DOHH2 (cell line): ENCODE measurements around the gene MPRIP.
"Not testable (repeated sequence)": the region's sequence is repeated elsewhere in the genome, so short reads cannot be mapped to it uniquely, and the experiment has no call there.

Experiments used
- H3F3A ChIP-seq: fragments of 200-600 bp; sonication (generic), shearing (Covaris generic); 2 replicates; pipeline ENCODE4 v1.6.0; 2016; ENCODE audit warnings: antibody characterized with exemption, mild to moderate bottlenecking; ENCODE audit not compliant: control insufficient read depth, insufficient read depth
- H3K27ac ChIP-seq: fragments of 200-600 bp; sonication (generic); 2 replicates; pipeline ENCODE4 v1.5.1; 2014; ENCODE audit warnings: low read depth, mild to moderate bottlenecking, low read length, moderate library complexity
- H3K27me3 ChIP-seq: fragments of 200-600 bp; sonication (generic); 2 replicates; pipeline ENCODE4 v1.6.1; 2014; ENCODE audit warnings: mild to moderate bottlenecking, low read length, mixed read lengths; ENCODE audit not compliant: control insufficient read depth
- H3K36me3 ChIP-seq: fragments of 200-600 bp; sonication (generic); 2 replicates; pipeline ENCODE4 v1.6.1; 2014; ENCODE audit warnings: mild to moderate bottlenecking, low read length, moderate library complexity, mixed read lengths; ENCODE audit not compliant: control insufficient read depth
- H3K4me1 ChIP-seq: fragments of 200-600 bp; sonication (generic); 2 replicates; pipeline ENCODE4 v1.6.1; 2014; ENCODE audit warnings: mild to moderate bottlenecking, low read length, mixed read lengths; ENCODE audit not compliant: control insufficient read depth
- H3K4me2 ChIP-seq: fragments of 200-600 bp; sonication (generic); 2 replicates; pipeline ENCODE4 v1.6.0; 2014; ENCODE audit warnings: mild to moderate bottlenecking, low read length, moderate library complexity
- H3K4me3 ChIP-seq: fragments of 200-600 bp; sonication (generic); 2 replicates; pipeline ENCODE4 v1.5.1; 2014; ENCODE audit warnings: mild to moderate bottlenecking, low read length, mixed read lengths
- H3K79me2 ChIP-seq: fragments of 200-600 bp; sonication (generic); 2 replicates; pipeline ENCODE4 v1.6.1; 2014; ENCODE audit warnings: mild to moderate bottlenecking, low read length, mixed read lengths; ENCODE audit not compliant: control insufficient read depth
- H3K9me2 ChIP-seq: fragments of 200-600 bp; sonication (generic); replicated peaks from 2 replicates; pipeline ENCODE4 v1.6.1; 2014; ENCODE audit warnings: mild to moderate bottlenecking, low read length, mixed read lengths; ENCODE audit not compliant: control insufficient read depth
- H3K9me3 ChIP-seq: fragments of 200-600 bp; sonication (generic); 2 replicates; pipeline ENCODE4 v1.6.1; 2014; ENCODE audit warnings: antibody characterized with exemption, low read length, mixed read lengths; ENCODE audit not compliant: control insufficient read depth, insufficient read depth
- H4K20me1 ChIP-seq: fragments of 200-600 bp; sonication (generic); 2 replicates; pipeline ENCODE4 v1.6.0; 2014; ENCODE audit warnings: low read depth, mild to moderate bottlenecking, antibody characterized with exemption, low read length, moderate library complexity; ENCODE audit not compliant: control insufficient read depth, insufficient read depth
- EZH2phosphoT487 ChIP-seq: fragments of 200-600 bp; sonication (generic); IDR thresholded peaks from 2 replicates; pipeline ENCODE4 v1.6.1; 2017; ENCODE audit warnings: borderline replicate concordance, mild to moderate bottlenecking, antibody characterized with exemption, low read length, moderate library complexity, mixed read lengths
- TF ChIP-seq, protein P1 (sequence below): fragments of 200-600 bp; sonication (generic); IDR thresholded peaks from one replicate; pipeline ENCODE4 v1.5.1; 2014; ENCODE audit warnings: antibody characterized with exemption, mild to moderate bottlenecking, low read depth, low read length; ENCODE audit not compliant: poor library complexity, severe bottlenecking

Gene MPRIP

DNA sequence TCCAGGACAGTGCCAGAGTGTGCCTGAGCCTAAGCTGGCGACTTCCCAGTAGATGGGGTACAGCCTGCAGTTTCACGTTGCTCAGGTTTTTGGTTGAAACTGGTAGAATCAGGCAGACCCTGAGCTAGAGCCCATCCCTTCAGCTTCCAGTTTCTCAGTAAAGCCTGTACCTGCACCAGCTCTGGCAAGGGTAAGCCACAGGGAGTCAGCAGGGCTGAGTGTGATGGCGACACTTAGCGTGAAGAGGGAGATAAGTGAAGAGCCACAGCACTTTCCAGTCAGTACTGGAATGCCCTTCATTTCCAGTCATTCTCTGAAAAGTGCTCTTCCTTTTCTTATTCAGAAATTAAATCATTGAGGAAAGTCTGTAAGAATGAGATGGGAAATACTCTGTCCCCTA lies 141.5 kb downstream of the MPRIP start:
- H3K4me2 ChIP-seq: no peak overlapping the region
- H4K20me1 ChIP-seq: no peaks in the 10 kb centered on the region
- no peaks in the 10 kb centered on the region for H3K79me2 ChIP-seq
- H3K4me3 ChIP-seq: no peak overlapping the region
- peaks cover 48% of the 10 kb centered on the region for H3K36me3 ChIP-seq
- H3F3A ChIP-seq: no peaks in the 10 kb centered on the region
- H3K9me2 ChIP-seq: no peaks in the 10 kb centered on the region
- TF ChIP-seq, protein P1, sequence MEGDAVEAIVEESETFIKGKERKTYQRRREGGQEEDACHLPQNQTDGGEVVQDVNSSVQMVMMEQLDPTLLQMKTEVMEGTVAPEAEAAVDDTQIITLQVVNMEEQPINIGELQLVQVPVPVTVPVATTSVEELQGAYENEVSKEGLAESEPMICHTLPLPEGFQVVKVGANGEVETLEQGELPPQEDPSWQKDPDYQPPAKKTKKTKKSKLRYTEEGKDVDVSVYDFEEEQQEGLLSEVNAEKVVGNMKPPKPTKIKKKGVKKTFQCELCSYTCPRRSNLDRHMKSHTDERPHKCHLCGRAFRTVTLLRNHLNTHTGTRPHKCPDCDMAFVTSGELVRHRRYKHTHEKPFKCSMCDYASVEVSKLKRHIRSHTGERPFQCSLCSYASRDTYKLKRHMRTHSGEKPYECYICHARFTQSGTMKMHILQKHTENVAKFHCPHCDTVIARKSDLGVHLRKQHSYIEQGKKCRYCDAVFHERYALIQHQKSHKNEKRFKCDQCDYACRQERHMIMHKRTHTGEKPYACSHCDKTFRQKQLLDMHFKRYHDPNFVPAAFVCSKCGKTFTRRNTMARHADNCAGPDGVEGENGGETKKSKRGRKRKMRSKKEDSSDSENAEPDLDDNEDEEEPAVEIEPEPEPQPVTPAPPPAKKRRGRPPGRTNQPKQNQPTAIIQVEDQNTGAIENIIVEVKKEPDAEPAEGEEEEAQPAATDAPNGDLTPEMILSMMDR: no peak
- H3K9me3 ChIP-seq: no peaks in the 10 kb centered on the region
- no peak overlapping the region for H3K27ac ChIP-seq
- no peaks in the 10 kb centered on the region for H3K27me3 ChIP-seq
- H3K4me1 ChIP-seq: peaks cover 15% of the 10 kb centered on the region

DNA sequence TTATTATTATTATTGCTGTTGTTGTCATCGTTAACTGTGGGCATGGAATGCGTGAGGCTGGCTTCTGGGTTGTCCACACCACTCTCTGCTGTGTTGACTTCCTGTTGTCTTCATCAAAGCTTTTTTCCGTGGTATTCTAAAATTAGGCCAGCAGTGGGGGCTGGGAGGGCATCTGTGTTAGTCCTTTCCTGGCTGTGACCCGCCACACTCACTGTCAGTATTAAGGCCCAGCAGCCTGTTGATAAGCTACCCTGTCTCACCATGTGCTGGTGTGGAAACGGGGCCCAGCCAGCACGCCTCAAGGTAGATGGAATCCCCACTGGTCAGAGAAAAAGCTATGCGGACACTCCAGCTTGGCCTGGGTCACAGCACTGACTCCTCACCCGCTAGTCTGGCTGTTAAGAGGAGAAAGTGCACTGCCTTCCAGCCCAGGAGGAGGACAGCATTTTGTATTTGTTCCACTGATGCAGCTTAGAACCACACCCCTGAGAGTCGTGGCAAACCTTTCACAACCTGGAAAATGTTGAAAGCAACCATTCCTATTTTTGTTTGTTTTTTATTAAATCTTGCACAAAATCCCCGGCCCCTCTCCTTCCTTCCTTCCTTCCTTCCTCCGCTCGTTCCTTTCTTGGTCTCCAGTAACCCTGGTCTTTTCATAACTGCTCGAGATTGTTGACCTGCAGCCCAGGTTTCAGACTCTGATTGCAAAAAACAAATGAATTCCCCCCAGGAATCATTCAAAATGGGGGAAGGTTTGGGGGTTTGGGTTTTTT lies 142.9 kb downstream of the MPRIP start:
- H3K27me3 ChIP-seq, H3K79me2 ChIP-seq, H4K20me1 ChIP-seq, H3F3A ChIP-seq, H3K4me2 ChIP-seq, H3K4me3 ChIP-seq, H3K9me2 ChIP-seq, H3K9me3 ChIP-seq, H3K27ac ChIP-seq: not testable (repeated sequence)
- Histone ChIP-seq H3K4me1 (peaks cover 18% of the 10 kb centered on the region), H3K36me3 (peaks cover 43% of the 10 kb centered on the region)

DNA sequence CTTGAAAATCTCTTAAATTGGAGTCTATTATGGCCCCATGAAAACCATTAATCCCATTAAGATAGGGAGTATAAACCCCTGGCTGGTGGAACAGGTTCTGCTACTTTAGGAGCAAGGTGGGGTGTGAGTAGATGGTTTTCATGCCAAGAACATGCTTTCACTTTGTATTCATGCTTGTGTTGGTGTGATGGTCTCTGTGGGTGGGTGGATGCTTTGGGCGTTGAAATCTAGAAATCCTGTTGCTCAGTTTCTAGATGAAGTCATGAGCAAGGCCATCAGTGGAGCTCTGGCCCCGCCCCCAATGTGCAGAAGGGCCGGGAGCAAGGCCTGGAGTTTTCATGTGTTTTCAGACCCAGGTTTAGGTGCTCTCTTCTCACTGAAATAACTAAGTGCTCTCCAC lies 143.8 kb downstream of the MPRIP start:
- no peak overlapping the region for H3K4me2 ChIP-seq
- peaks cover 2% of the 10 kb centered on the region; the same call in 1 of the 2 replicates for H3F3A ChIP-seq
- no peaks in the 10 kb centered on the region for H3K9me3 ChIP-seq
- H3K27ac ChIP-seq: no peak overlapping the region
- H3K36me3 ChIP-seq: peaks cover 34% of the 10 kb centered on the region
- no peaks in the 10 kb centered on the region for H3K27me3 ChIP-seq
- H4K20me1 ChIP-seq: no peaks in the 10 kb centered on the region
- TF ChIP-seq EZH2phosphoT487: no peak
- TF ChIP-seq, protein P1: no peak
- no peaks in the 10 kb centered on the region for H3K79me2 ChIP-seq
- no peaks in the 10 kb centered on the region for H3K9me2 ChIP-seq
- H3K4me3 ChIP-seq: no peak overlapping the region
- peaks cover 18% of the 10 kb centered on the region for H3K4me1 ChIP-seq

DNA sequence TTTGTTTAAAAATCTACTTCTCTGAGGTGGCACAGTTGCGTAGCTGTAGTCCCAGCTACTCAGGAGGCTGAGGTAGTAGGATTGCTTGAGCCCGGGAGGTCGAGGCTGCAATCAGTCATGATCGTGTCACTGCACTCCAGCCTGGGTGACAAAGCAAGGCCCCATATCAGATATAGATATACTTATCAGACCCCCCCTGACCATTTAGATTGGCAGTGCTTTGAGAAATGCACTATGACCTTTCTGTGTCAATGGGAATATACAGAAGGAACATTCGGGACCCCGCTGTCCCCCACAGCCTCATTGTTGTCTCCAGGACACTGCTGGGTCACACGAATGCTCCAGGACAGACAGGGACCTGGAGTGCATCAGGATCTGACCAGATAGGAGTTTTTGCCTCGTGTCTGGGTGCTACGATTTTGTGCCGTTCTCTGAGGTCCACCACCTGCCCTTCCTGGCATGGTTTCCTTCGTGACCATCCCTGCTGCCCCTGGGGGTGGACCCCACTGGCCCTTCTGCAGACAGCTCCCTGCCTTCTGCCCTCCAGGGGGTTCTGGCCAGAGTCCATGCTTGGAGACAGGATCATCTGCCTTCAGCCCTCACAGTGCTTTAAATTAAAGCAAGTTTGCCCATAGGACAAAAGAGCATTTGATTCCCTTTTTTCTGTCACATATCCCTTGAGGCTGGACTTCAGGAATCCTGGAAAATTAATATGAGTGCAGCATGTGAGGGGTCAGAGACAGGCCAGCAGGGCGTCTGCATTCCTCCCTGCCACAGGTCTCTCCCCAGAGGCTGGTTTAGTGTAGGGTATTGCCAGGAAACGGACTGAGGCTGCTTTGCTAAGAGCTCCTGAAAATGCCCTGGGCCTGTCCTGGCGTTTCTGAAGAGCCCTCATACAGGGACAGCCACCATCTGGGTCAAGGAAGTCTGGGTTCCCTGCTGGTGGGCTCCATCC lies 144.6 kb downstream of the MPRIP start:
- Histone ChIP-seq H4K20me1 (no peaks in the 10 kb centered on the region), H3K27ac (no peak overlapping the region), H3F3A (peaks cover 2% of the 10 kb centered on the region; the same call in 1 of the 2 replicates), H3K9me2 (no peaks in the 10 kb centered on the region), H3K79me2 (no peaks in the 10 kb centered on the region), H3K4me2 (no peak overlapping the region), H3K36me3 (peaks cover 27% of the 10 kb centered on the region), H3K27me3 (no peaks in the 10 kb centered on the region), H3K4me1 (peaks cover 17% of the 10 kb centered on the region), H3K9me3 (no peaks in the 10 kb centered on the region), H3K4me3 (no peak overlapping the region)
- no peak for TF ChIP-seq EZH2phosphoT487
- TF ChIP-seq, protein P1: no peak
